H9 (cell line): ENCODE measurements around the gene OLIG3. TPM values are rescaled to one million over a fixed set of nuclear protein-coding genes. Genes with fewer than 3 reads are reported as not detected.

Experiments
- DNase-seq: peaks from one replicate; pipeline ENCODE4 v3.0.0-alpha.2; 2017
- H2AFZ ChIP-seq: one replicate; pipeline ENCODE4 v1.6.1; 2013; ENCODE audit warnings: mild to moderate bottlenecking, low read length, control low read depth, moderate library complexity
- H2AK5ac ChIP-seq: 2 replicates; pipeline ENCODE4 v1.6.1; 2013; ENCODE audit warnings: low read length, control low read depth, mixed read lengths; ENCODE audit not compliant: insufficient read length
- H2BK120ac ChIP-seq: one replicate; pipeline ENCODE4 v1.6.1; 2013; ENCODE audit warnings: low read depth, mild to moderate bottlenecking, low read length, control low read depth, inconsistent platforms; ENCODE audit not compliant: poor library complexity, severe bottlenecking
- H2BK12ac ChIP-seq: 2 replicates; pipeline ENCODE4 v1.6.1; 2013; ENCODE audit warnings: low read length, control low read depth, mixed read lengths, low read depth; ENCODE audit not compliant: insufficient read length
- H2BK15ac ChIP-seq: 2 replicates; pipeline ENCODE4 v1.6.1; 2013; ENCODE audit warnings: low read depth, low read length, control low read depth
- H2BK20ac ChIP-seq: one replicate; pipeline ENCODE4 v1.6.1; 2013; ENCODE audit warnings: low read depth, mild to moderate bottlenecking, low read length, control low read depth, inconsistent platforms; ENCODE audit not compliant: poor library complexity, severe bottlenecking
- H2BK5ac ChIP-seq: 2 replicates; pipeline ENCODE4 v1.6.1; 2013; ENCODE audit warnings: low read length, control low read depth, mixed read lengths; ENCODE audit not compliant: insufficient read length
- H3K14ac ChIP-seq: 2 replicates; pipeline ENCODE4 v1.6.1; 2013; ENCODE audit warnings: low read length, control low read depth; ENCODE audit not compliant: insufficient read depth
- H3K18ac ChIP-seq: 2 replicates; pipeline ENCODE4 v1.6.1; 2013; ENCODE audit warnings: low read depth, mild to moderate bottlenecking, mixed read lengths, low read length, control low read depth; ENCODE audit not compliant: insufficient read length
- H3K23ac ChIP-seq: 2 replicates; pipeline ENCODE4 v1.6.1; 2013; ENCODE audit warnings: low read length, control low read depth, mixed read lengths, low read depth; ENCODE audit not compliant: insufficient read length
- H3K23me2 ChIP-seq: 2 replicates; pipeline ENCODE4 v1.6.1; 2013; ENCODE audit warnings: low read depth, mild to moderate bottlenecking, mixed read lengths, low read length, control low read depth; ENCODE audit not compliant: insufficient read length, poor library complexity, severe bottlenecking
- H3K27ac ChIP-seq: 2 replicates; pipeline ENCODE4 v1.5.1; 2013; ENCODE audit warnings: low read length, control low read depth, mixed read lengths, low read depth; ENCODE audit not compliant: insufficient read length
- H3K27me3 ChIP-seq: 2 replicates; pipeline ENCODE4 v1.6.1; 2013; ENCODE audit warnings: low read length, control low read depth, inconsistent platforms; ENCODE audit not compliant: insufficient read depth
- H3K4ac ChIP-seq: 2 replicates; pipeline ENCODE4 v1.6.1; 2013; ENCODE audit warnings: low read depth, mild to moderate bottlenecking, control low read depth, inconsistent platforms, low read length, moderate library complexity
- H3K4me1 ChIP-seq: 2 replicates; pipeline ENCODE4 v1.6.1; 2013; ENCODE audit warnings: low read length, control low read depth, inconsistent platforms; ENCODE audit not compliant: insufficient read depth
- H3K4me2 ChIP-seq: 2 replicates; pipeline ENCODE4 v1.6.1; 2013; ENCODE audit warnings: low read length, control low read depth, mixed read lengths; ENCODE audit not compliant: insufficient read length, insufficient read depth
- H3K56ac ChIP-seq: 2 replicates; pipeline ENCODE4 v1.6.1; 2013; ENCODE audit warnings: low read depth, mild to moderate bottlenecking, mixed read lengths, low read length, control low read depth; ENCODE audit not compliant: insufficient read length
- H3K79me1 ChIP-seq: 2 replicates; pipeline ENCODE4 v1.6.1; 2013; ENCODE audit warnings: low read depth, mild to moderate bottlenecking, moderate library complexity, low read length, control low read depth, inconsistent platforms; ENCODE audit not compliant: insufficient read depth, poor library complexity, severe bottlenecking
- H3K79me2 ChIP-seq: 2 replicates; pipeline ENCODE4 v1.6.1; 2013; ENCODE audit warnings: low read length, control low read depth, inconsistent platforms; ENCODE audit not compliant: insufficient read depth
- H3K9ac ChIP-seq: 2 replicates; pipeline ENCODE4 v1.6.1; 2013; ENCODE audit warnings: low read length, control low read depth, mixed read lengths; ENCODE audit not compliant: insufficient read length; ENCODE audit errors: extremely low read depth
- H3K9me3 ChIP-seq: one replicate; pipeline ENCODE4 v1.6.1; 2013; ENCODE audit warnings: low read depth, low read length, inconsistent platforms; ENCODE audit not compliant: control insufficient read depth
- H3T11ph ChIP-seq: one replicate; pipeline ENCODE4 v1.6.1; 2013; ENCODE audit warnings: mild to moderate bottlenecking, low read length, control low read depth, inconsistent platforms
- H4K20me1 ChIP-seq: one replicate; pipeline ENCODE4 v1.6.1; 2013; ENCODE audit not compliant: control insufficient read depth, insufficient read length, insufficient read depth
- H4K5ac ChIP-seq: 2 replicates; pipeline ENCODE4 v1.6.1; 2013; ENCODE audit warnings: low read depth, mild to moderate bottlenecking, mixed read lengths, low read length, control low read depth; ENCODE audit not compliant: insufficient read length
- H4K8ac ChIP-seq: replicated peaks from 2 replicates; pipeline ENCODE4 v1.6.1; 2013; ENCODE audit warnings: low read length, control low read depth, mixed read lengths, low read depth; ENCODE audit not compliant: insufficient read length
- H4K91ac ChIP-seq: 2 replicates; pipeline ENCODE4 v1.6.1; 2013; ENCODE audit warnings: low read depth, mild to moderate bottlenecking, moderate library complexity, mixed read lengths, low read length, control low read depth; ENCODE audit not compliant: insufficient read length
- H3K27ac Mint-ChIP-seq, 3 experiments: 2 replicates in 2 of 3; 3 replicates in 1 of 3; pipeline ENCODE4 v1.8.0; 2020 to 2021; ENCODE audit warnings: mixed read lengths in 3 of 3, mild to moderate bottlenecking in 1 of 3, moderate library complexity in 1 of 3
- H3K27me3 Mint-ChIP-seq: 2 replicates; pipeline ENCODE4 v1.8.0; 2021; ENCODE audit warnings: low read depth, mild to moderate bottlenecking, moderate library complexity, mixed read lengths
- H3K36me3 Mint-ChIP-seq, 3 experiments: 2 replicates in 2 of 3; 3 replicates in 1 of 3; pipeline ENCODE4 v1.8.0; 2020 to 2021; ENCODE audit warnings: low read depth in 3 of 3, mixed read lengths in 3 of 3; ENCODE audit not compliant: insufficient read depth in 1 of 3
- H3K4me1 Mint-ChIP-seq, 2 experiments: 2 replicates each; pipeline ENCODE4 v1.8.0; 2020; ENCODE audit warnings: mixed read lengths in 2 of 2
- H3K4me3 Mint-ChIP-seq, 2 experiments: 2 replicates in 1 of 2; 3 replicates in 1 of 2; pipeline ENCODE4 v1.8.0; 2020 to 2021; ENCODE audit warnings: mild to moderate bottlenecking in 2 of 2, mixed read lengths in 2 of 2, moderate library complexity in 1 of 2
- H3K9me3 Mint-ChIP-seq, 2 experiments: 2 replicates in 1 of 2; 3 replicates in 1 of 2; pipeline ENCODE4 v1.8.0; 2020; ENCODE audit warnings: mild to moderate bottlenecking in 2 of 2, mixed read lengths in 2 of 2, moderate library complexity in 1 of 2
- CTCF ChIP-seq: fragments of 200-600 bp; sonication (generic); conservative IDR thresholded peaks from 3 replicates; pipeline ENCODE4 v1.8.0; 2021; ENCODE audit warnings: antibody characterized with exemption, mild to moderate bottlenecking
- WGBS: extraction: QIAGEN DNeasy Blood & Tissue Kit; methylation state at CpG from one replicate; pipeline ENCODE4 v1.1.7; 2013; ENCODE audit warnings: missing lambda C conversion rate, low lambda C conversion rate, mixed read lengths; ENCODE audit not compliant: insufficient read length; ENCODE audit errors: extremely low coverage; 5-methylcytosine and 5-hydroxymethylcytosine counted together
- total RNA-seq: library from RNA; stranded (reverse); gene quantifications from 2 replicates; pipeline ENCODE4 v1.2.1, GENCODE V29; 2021

The OLIG3 gene
- total RNA-seq, 1 experiment from 2014 or later, result 0.22 TPM

DNA sequence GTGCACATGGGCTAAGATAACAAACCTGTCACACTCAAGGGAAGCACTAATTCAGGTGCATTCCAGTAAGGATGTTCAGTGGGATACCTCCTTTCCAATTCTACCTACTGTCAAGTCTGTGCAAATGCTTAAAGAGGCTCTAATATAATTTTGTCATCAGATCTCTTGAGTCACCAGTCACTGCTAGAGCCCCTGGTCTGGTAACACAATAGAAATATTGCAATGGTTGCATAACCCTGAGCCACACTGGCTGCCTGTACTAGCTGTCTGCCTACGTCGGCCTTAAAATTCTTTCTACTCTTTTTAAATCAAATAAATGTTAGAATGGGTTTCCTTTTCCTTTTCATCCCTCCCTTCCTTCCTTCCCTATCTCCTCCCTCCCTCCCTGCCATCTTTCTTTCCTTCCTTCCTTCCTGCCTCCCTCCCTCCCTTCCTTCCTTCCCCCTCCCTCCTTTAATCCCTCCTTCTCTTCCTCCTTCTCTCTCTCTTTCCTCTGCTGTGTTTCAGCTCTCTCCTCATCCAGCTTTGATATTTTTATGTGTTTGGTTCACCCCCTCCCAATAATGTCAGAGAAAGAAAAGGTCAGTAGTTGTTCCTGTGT is 28.1 kb upstream of the OLIG3 start:
- peaks cover 54 to 69% of the 10 kb centered on the region in 2 experiments for H3K4me1 Mint-ChIP-seq
- Histone ChIP-seq H2AFZ (no peak overlapping the region), H3K4ac (no peak overlapping the region), H2BK15ac (no peak overlapping the region), H3K9ac (no peak overlapping the region), H2BK120ac (no peak overlapping the region), H4K20me1 (no peaks in the 10 kb centered on the region), H2BK12ac (no peak overlapping the region), H3K23me2 (no peaks in the 10 kb centered on the region), H3K79me1 (no peaks in the 10 kb centered on the region), H2BK20ac (no peak overlapping the region), H3K27ac (no peak overlapping the region), H3K9me3 (no peaks in the 10 kb centered on the region), H2AK5ac (no peak overlapping the region), H3K4me1 (peaks cover 11% of the 10 kb centered on the region), H3K79me2 (no peaks in the 10 kb centered on the region), H3K23ac (no peak overlapping the region), H3K18ac (no peak overlapping the region), H3K56ac (no peak overlapping the region), H3K27me3 (no peaks in the 10 kb centered on the region; the same call in 1 of the 2 replicates), H3T11ph (no peak overlapping the region), H4K91ac (no peak overlapping the region), H2BK5ac (no peak overlapping the region), H3K14ac (no peak overlapping the region), H4K8ac (no peak overlapping the region), H4K5ac (no peak overlapping the region), H3K4me2 (no peak overlapping the region)
- peaks cover 30% of the 10 kb centered on the region for H3K27me3 Mint-ChIP-seq
- no peak overlapping the region; a peak in 1 of 5 replicates for H3K4me3 Mint-ChIP-seq
- WGBS, result no CpG with 5 or more reads among the region's 2 CpGs
- no peak for DNase-seq
- peaks cover 0 to 16% (median 4%) of the 10 kb centered on the region in 3 experiments; a peak in 4 of 7 replicates for H3K36me3 Mint-ChIP-seq
- H3K27ac Mint-ChIP-seq, result no peak overlapping the region; a peak in 1 of 7 replicates
- H3K9me3 Mint-ChIP-seq, result peaks cover 15% of the 10 kb centered on the region in 2 experiments
- TF ChIP-seq CTCF, result no peak
